GM20000 (cell line): ENCODE results near the gene SETD6.
"Not testable (repeated sequence)": the region's sequence is repeated elsewhere in the genome, so short reads cannot be mapped to it uniquely, and the experiment has no call there.

Source experiments
- DNase-seq: peaks from one replicate; pipeline ENCODE4 v3.0.0; 2012; ENCODE audit warnings: low spot score
- TF ChIP-seq, protein P1 (sequence below): IDR thresholded peaks from 2 replicates; pipeline ENCODE4 v1.5.1; 2012; ENCODE audit warnings: mild to moderate bottlenecking, control low read depth; ENCODE audit errors: extremely low read depth, missing control alignments

Gene SETD6

DNA sequence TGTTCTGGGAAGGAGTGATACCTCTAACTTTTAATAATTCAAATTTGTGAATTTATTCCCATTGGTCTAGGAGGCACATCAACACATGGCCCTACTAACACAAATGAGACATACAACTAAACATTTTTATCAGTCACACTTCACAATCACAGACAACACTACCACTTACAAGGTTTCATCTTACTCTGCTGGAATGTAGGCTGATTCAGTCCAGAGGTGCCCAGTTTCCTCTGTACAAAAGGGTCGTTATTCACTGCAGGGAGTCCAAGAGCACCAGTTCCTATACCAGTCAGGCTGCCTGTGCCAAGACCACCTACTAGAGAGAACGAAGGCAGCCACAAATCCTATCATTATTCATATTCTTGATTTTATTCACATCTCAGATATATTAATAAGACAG lies 41.4 kb downstream of the SETD6 start:
- TF ChIP-seq, protein P1, sequence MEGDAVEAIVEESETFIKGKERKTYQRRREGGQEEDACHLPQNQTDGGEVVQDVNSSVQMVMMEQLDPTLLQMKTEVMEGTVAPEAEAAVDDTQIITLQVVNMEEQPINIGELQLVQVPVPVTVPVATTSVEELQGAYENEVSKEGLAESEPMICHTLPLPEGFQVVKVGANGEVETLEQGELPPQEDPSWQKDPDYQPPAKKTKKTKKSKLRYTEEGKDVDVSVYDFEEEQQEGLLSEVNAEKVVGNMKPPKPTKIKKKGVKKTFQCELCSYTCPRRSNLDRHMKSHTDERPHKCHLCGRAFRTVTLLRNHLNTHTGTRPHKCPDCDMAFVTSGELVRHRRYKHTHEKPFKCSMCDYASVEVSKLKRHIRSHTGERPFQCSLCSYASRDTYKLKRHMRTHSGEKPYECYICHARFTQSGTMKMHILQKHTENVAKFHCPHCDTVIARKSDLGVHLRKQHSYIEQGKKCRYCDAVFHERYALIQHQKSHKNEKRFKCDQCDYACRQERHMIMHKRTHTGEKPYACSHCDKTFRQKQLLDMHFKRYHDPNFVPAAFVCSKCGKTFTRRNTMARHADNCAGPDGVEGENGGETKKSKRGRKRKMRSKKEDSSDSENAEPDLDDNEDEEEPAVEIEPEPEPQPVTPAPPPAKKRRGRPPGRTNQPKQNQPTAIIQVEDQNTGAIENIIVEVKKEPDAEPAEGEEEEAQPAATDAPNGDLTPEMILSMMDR = no peak
- no peak for DNase-seq

DNA sequence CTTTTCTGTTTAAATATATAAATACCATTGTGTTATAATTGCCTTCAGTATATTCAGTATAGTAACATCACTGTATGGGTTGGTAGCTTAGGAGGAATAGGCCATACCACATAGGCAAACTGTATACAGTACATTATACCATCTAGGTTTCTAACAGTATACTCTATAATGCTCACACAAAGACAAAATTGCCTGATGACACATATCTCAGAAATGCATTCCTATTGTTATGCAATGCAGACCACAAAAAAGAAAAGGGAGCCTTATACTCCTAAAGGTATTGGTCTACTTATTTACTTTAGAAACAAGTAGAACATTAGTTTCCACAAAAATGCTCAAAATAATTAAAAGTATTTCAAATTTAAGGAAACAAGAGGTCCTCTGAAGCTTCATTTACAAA lies 47.9 kb downstream of the SETD6 start:
- no peak for DNase-seq
- TF ChIP-seq, protein P1 = no peak

DNA sequence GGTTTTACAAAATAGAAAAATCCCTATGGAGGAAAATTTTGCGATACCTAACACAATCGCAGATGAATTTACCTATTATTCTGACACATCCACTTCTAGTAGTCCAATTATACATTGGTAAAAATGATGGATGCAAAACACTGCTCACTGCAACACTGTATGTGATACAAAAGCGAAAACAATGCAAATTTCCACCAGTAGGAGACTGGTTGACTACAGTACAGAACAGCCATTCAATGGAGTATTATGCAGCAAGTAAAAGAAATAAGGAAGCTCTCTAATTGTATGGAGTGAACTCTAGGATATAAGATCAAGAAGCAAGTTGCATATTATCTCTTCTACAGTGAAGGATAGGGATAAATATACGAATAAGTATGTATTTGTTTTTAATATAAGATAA lies 48.5 kb downstream of the SETD6 start:
- DNase-seq = no peak
- TF ChIP-seq, protein P1 = no peak

DNA sequence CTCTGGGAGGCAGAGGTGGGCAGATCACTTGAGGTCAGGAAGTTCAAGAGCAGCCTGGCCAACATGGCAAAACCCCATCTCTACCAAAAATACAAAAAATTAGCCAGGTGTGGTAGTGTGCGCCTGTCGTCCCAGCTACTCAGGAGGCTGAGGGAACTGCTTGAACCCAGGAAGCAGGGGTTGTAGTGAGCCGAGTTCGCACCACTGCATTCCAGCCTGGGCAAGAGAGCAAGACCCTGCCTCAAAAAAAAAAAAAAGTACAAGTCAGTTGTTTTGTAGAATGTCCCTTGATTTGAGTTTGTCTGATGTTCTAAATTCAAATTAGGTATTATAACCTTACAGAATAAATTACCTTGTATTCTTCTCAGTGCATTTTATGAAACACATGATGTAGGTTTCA lies 50.4 kb downstream of the SETD6 start:
- DNase-seq = not testable (repeated sequence)
